GM19023 (cell line): ENCODE data around the gene GSKIP.

ENCODE experiments used
- ATAC-seq: cut with Tn5 transposase; IDR thresholded peaks from one replicate; pipeline ENCODE4 v1.9.1; 2021; ENCODE audit warnings: mild to moderate bottlenecking, moderate library complexity; ENCODE audit not compliant: unreplicated experiment

Gene GSKIP

GRCh38 chr14:96415559-96415958, 52.2 kb downstream of the GSKIP start:
- no peak for ATAC-seq

GRCh38 chr14:96416292-96416691, 53.0 kb downstream of the GSKIP start:
- ATAC-seq, result no peak

GRCh38 chr14:96417254-96417653, 53.9 kb downstream of the GSKIP start:
- ATAC-seq, result no peak

- ATAC-seq, result no peak
Measured at GRCh38 chr14:96418075-96418474, 54.7 kb downstream of the GSKIP start.

GRCh38 chr14:96421236-96421635, 57.9 kb downstream of the GSKIP start:
- no peak for ATAC-seq

DNA sequence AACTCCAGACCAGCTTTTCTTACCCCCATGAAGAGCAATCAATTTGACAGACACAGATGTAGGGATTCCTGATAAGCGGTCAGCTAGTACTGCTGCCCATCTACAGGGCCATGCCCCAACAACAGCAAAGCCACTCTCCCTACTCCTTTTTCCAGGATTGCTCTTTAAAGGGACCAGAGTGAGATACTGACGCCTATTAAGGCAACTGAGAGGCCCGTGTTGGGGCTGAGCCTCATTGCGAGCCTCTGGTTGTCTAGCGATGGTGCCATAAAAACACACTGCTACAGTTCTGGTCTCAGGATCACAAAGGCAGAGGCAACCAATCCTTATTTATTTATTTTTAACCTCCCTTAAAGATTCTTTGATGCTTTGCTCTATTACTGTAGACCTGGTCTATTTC, 59.7 kb downstream of the GSKIP start:
- ATAC-seq, result no peak

DNA sequence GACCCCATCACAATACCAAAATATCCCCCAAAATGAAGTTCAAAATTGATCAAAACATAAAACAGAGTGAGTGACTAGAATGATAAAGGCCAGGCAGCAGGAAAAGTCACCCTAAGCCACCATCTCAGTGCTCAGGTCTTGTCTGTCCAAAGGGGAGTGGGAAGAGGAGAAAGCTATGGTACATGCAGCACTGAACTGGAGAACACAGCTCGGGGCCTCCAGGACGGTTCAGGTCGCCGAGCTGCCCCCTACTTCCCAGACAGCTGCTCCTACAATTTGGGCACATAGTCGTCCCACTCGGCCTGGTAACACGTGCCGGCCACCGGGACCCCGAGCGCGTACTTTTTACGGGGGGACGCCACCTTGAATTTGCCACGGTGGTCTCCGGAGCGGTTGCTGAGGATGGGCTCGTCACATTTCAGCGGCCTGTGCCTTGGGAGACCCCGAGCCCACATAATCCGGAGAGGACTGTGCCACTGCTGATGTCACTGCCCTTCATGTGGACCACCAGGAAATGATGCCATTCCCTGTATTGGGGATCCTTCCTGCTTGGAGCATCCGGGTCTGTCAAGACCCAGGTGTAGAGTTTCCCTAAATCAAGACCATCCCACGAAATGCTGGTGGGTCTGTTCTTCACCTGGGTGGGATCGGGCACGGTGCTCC, 60.3 kb downstream of the GSKIP start:
- ATAC-seq, result no peak

DNA sequence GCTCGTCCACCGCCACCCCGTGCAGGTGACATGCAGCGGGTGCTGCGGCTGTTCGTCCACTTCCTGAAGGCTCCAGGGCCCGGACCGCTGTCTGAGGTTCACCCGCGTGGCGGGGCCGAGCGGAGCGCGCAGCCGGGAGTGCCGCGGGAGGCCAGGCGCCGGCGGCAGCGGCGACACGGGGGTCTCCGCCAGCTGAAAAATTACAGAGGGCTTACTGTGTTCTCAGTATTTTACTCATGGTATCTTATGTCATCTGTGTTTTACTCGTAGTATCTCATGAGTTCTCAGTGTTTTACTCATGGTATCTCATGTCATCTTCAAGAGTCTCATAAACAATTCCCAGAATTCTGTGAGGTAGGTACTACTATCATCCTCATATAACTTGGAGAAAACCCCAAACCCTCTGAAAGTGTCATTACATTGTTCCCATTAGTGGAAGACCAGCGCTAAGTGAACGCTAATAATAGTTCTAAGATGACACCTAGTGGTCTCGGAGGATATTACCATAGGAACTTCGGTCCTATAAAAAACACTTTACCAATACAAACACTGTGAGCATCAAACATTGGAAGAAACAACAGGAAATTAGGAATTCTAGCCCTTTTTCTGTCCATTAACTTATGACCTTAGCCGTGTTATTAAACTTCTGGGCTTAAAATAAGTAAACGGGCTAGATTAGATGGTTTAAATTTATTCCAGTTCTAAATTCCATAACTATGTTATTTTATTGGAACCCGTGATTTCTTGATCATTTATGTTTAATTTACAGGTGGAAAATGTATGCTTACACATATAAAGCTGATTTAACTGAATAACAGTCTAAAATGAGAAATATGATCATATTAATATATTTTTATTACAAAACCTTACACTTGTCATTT, 61.0 kb downstream of the GSKIP start:
- ATAC-seq, result peak; percentile 72

DNA sequence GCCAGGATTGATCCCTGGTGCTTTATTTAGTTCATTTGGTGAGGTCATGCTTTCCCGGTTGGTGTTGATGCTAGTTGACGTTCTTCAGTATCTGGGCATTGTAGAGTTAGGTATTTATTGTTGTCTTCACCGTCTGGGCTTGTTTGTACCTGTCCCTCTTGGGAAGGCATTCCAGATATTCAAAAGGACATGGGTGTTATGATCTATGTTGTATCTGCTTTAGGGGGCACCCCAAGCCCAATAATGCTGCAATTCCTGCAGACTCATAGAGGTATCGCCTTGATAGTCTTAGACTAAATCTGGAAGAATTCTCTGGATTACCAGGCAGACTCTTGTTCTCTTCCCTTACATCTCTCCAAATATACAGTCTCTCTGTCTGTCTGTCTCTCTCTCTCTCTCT, 70.7 kb downstream of the GSKIP start:
- no peak for ATAC-seq
